SU-DHL-6 (cell line): ENCODE measurements around the gene PTPN5.

Experiments
- H2AFZ ChIP-seq: fragments of 200-600 bp; sonication (generic); 2 replicates; pipeline ENCODE4 v1.6.1; 2014; ENCODE audit warnings: low read depth, mild to moderate bottlenecking, moderate library complexity, mixed read lengths, antibody characterized with exemption, low read length; ENCODE audit not compliant: severe bottlenecking
- H3F3A ChIP-seq: fragments of 200-600 bp; shearing (Covaris generic); 2 replicates; pipeline ENCODE4 v1.6.0; 2016; ENCODE audit warnings: antibody characterized with exemption, mild to moderate bottlenecking; ENCODE audit not compliant: insufficient read depth
- H3K27ac ChIP-seq: fragments of 200-600 bp; sonication (generic); 2 replicates; pipeline ENCODE4 v1.5.1; 2016; ENCODE audit warnings: low read depth, mild to moderate bottlenecking, low read length, moderate library complexity, mixed read lengths
- H3K27me3 ChIP-seq: fragments of 200-600 bp; sonication (generic), shearing (Covaris generic); 2 replicates; pipeline ENCODE4 v1.6.0; 2014; ENCODE audit warnings: mild to moderate bottlenecking, low read length
- H3K36me3 ChIP-seq: fragments of 200-600 bp; sonication (generic); 2 replicates; pipeline ENCODE4 v1.6.1; 2014; ENCODE audit warnings: mild to moderate bottlenecking, low read length, mixed read lengths
- H3K4me2 ChIP-seq: fragments of 300-600, 200-600 bp; shearing (Covaris generic), sonication (generic); 2 replicates; pipeline ENCODE4 v1.6.0; 2014; ENCODE audit warnings: low read length, low read depth, mild to moderate bottlenecking; ENCODE audit not compliant: poor library complexity, severe bottlenecking
- H3K4me3 ChIP-seq: fragments of 200-600 bp; sonication (generic); 2 replicates; pipeline ENCODE4 v1.5.1; 2014; ENCODE audit warnings: antibody characterized with exemption, low read length, mild to moderate bottlenecking, mixed read lengths; ENCODE audit not compliant: insufficient read depth, poor library complexity, severe bottlenecking
- H3K79me2 ChIP-seq: fragments of 200-600 bp; sonication (generic); 2 replicates; pipeline ENCODE4 v1.6.1; 2014; ENCODE audit warnings: mild to moderate bottlenecking, low read length, moderate library complexity; ENCODE audit not compliant: insufficient read depth
- H3K9ac ChIP-seq: fragments of 200-600 bp; sonication (generic); 2 replicates; pipeline ENCODE4 v1.7.0; 2014; ENCODE audit warnings: mild to moderate bottlenecking, low read length
- H3K9me2 ChIP-seq: fragments of 200-600 bp; sonication (generic); replicated peaks from 2 replicates; pipeline ENCODE4 v1.6.1; 2014; ENCODE audit warnings: low read length; ENCODE audit not compliant: insufficient read depth
- H3K9me3 ChIP-seq: fragments of 200-600 bp; sonication (generic); 2 replicates; pipeline ENCODE4 v1.6.1; 2014; ENCODE audit warnings: low read length, mixed read lengths; ENCODE audit not compliant: insufficient read depth
- H4K20me1 ChIP-seq: fragments of 200-600 bp; sonication (generic); 2 replicates; pipeline ENCODE4 v1.6.1; 2014; ENCODE audit warnings: low read depth, mild to moderate bottlenecking, antibody characterized with exemption, low read length, moderate library complexity, mixed read lengths
- EZH2phosphoT487 ChIP-seq: fragments of 200-600 bp; sonication (generic), shearing (Covaris generic); conservative IDR thresholded peaks from 2 replicates; pipeline ENCODE4 v1.6.1; 2018; ENCODE audit warnings: mild to moderate bottlenecking, antibody characterized with exemption, low read length, moderate library complexity, mixed read lengths
- TF ChIP-seq, protein P1 (sequence below): fragments of 200-600 bp; sonication (generic); IDR thresholded peaks from one replicate; pipeline ENCODE4 v1.5.1; 2017; ENCODE audit warnings: antibody characterized with exemption, mild to moderate bottlenecking, low read length, moderate library complexity; ENCODE audit not compliant: insufficient read depth, poor library complexity, severe bottlenecking

Gene PTPN5

DNA sequence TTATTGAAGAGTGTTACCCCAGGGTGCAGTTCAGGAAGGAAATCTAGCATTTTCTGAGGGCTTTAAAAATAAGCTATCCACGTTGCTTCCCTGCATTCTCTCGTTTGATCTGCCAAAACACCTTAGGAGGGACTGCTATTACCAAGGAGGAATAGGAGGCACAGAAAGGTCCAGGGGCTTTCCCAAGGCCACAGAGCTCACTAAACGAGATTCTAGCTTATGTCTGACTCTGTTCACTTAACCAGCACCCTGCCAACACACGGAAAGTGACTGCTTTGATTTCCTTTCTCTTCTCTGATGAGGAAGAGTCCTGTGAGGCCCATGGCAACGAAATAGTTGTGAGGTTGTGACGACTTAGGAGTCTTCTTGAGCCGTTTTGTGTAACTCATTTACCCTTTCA is 3.4 kb upstream of the PTPN5 start:
- no peaks in the 10 kb centered on the region for H3K27me3 ChIP-seq
- TF ChIP-seq EZH2phosphoT487 = no peak
- TF ChIP-seq, protein P1, sequence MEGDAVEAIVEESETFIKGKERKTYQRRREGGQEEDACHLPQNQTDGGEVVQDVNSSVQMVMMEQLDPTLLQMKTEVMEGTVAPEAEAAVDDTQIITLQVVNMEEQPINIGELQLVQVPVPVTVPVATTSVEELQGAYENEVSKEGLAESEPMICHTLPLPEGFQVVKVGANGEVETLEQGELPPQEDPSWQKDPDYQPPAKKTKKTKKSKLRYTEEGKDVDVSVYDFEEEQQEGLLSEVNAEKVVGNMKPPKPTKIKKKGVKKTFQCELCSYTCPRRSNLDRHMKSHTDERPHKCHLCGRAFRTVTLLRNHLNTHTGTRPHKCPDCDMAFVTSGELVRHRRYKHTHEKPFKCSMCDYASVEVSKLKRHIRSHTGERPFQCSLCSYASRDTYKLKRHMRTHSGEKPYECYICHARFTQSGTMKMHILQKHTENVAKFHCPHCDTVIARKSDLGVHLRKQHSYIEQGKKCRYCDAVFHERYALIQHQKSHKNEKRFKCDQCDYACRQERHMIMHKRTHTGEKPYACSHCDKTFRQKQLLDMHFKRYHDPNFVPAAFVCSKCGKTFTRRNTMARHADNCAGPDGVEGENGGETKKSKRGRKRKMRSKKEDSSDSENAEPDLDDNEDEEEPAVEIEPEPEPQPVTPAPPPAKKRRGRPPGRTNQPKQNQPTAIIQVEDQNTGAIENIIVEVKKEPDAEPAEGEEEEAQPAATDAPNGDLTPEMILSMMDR = no peak

DNA sequence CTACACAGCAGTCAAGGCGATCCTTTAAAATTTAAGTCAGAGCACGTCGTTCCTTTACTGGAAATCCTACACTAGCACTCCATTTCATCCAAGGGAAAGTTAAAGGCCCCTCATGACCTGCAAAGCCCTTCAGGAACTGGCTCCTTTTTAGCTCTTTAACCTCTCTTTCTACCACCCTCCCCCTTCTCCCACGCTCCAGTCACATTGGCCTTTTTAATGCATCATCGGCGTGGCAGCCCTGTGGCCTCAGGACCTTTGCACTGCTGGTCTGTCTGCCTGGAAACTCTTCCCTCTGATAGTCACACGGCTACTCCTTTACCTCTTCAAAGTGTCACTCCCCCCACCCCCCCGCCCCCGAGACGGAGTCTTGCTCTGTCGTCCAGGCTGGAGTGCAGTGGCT is 1.2 kb upstream of the PTPN5 start:
- Histone ChIP-seq H3K4me2 (no peak overlapping the region), H3F3A (no peaks in the 10 kb centered on the region), H4K20me1 (no peaks in the 10 kb centered on the region), H3K27me3 (no peaks in the 10 kb centered on the region), H2AFZ (no peak overlapping the region), H3K4me3 (no peak overlapping the region), H3K36me3 (no peaks in the 10 kb centered on the region), H3K9ac (no peak overlapping the region), H3K9me3 (no peaks in the 10 kb centered on the region), H3K79me2 (no peaks in the 10 kb centered on the region), H3K27ac (no peak overlapping the region), H3K9me2 (no peaks in the 10 kb centered on the region)
- TF ChIP-seq, protein P1 = no peak
- no peak for TF ChIP-seq EZH2phosphoT487

More for the DNA sequence above, 3.4 kb upstream of the PTPN5 start:
- Histone ChIP-seq H3K4me3 (no peak overlapping the region), H3K9me2 (no peaks in the 10 kb centered on the region), H3K36me3 (no peaks in the 10 kb centered on the region), H3K27ac (no peak overlapping the region), H3K9ac (no peak overlapping the region), H3F3A (no peaks in the 10 kb centered on the region), H3K79me2 (no peaks in the 10 kb centered on the region), H2AFZ (no peak overlapping the region), H3K4me2 (no peak overlapping the region), H3K9me3 (no peaks in the 10 kb centered on the region), H4K20me1 (no peaks in the 10 kb centered on the region)

DNA sequence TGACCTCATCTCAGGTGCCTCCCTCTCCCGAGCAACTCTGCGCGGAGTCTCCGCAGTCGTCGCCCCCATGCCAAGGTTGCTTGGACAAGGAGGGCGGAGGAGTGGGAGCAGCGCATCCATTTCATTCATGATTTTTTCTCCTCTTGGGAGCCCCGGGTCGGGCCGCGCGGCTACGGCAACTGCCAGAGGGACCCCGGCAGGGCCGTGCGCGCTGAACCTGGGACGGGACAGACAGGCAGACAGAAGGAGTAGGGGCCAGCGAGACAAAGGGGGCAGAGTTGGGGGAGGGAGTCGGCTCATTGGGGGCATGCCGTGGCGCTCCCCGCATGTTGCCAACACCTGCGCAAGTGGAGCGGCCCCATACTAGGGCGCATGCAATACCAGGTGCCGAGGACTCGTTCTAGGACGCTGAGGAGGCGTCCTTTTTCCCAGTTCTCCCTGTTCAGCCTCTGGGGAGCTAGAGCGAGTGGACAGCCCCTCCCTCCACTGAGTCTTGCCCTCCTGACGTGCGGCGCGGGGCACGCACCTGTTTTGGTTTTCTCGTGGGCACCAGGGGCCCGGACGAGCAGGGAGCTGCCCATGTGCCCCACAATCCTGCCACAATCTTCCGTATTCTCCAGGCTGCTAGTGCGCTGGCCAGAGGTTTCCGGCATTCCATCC is 501 bp upstream of the PTPN5 start:
- Histone ChIP-seq H3K27me3 (no peaks in the 10 kb centered on the region), H4K20me1 (no peaks in the 10 kb centered on the region), H3K9me3 (no peaks in the 10 kb centered on the region), H3K27ac (no peak overlapping the region), H3K4me2 (no peak overlapping the region), H3F3A (no peaks in the 10 kb centered on the region), H2AFZ (no peak overlapping the region), H3K9ac (no peak overlapping the region), H3K79me2 (no peaks in the 10 kb centered on the region), H3K36me3 (no peaks in the 10 kb centered on the region), H3K4me3 (no peak overlapping the region), H3K9me2 (no peaks in the 10 kb centered on the region)
- TF ChIP-seq, protein P1 = no peak
- no peak for TF ChIP-seq EZH2phosphoT487
